Mucosa of stomach (tissue), 1 donor: ENCODE results near the gene SYT14.
"Not testable (repeated sequence)": the region's sequence is repeated elsewhere in the genome, so short reads cannot be mapped to it uniquely, and the experiment has no call there.

ENCODE experiments used
- H3K27me3 ChIP-seq: one replicate; pipeline ENCODE4 v1.7.0; 2013; ENCODE audit warnings: mild to moderate bottlenecking, low read length; ENCODE audit not compliant: control insufficient read depth, insufficient read depth
- H3K36me3 ChIP-seq: one replicate; pipeline ENCODE4 v1.7.0; 2013; ENCODE audit warnings: low read length; ENCODE audit not compliant: control insufficient read depth, insufficient read depth
- H3K4me1 ChIP-seq: one replicate; pipeline ENCODE4 v1.7.0; 2013; ENCODE audit warnings: mild to moderate bottlenecking, low read length; ENCODE audit not compliant: control insufficient read depth, insufficient read depth
- H3K4me3 ChIP-seq: one replicate; pipeline ENCODE4 v1.7.0; 2013; ENCODE audit warnings: low read length
- H3K9ac ChIP-seq: one replicate; pipeline ENCODE4 v1.7.0; 2013; ENCODE audit warnings: mild to moderate bottlenecking, low read length, moderate library complexity
- H3K9me3 ChIP-seq: one replicate; pipeline ENCODE4 v1.7.0; 2013; ENCODE audit warnings: mild to moderate bottlenecking, low read length, moderate library complexity; ENCODE audit not compliant: control insufficient read depth
- donor health status: Pancreatic carcinoma.

Gene SYT14

GRCh38 chr1:210050491-210050890 is 112.5 kb downstream of the SYT14 start:
- not testable (repeated sequence) for H3K27me3 ChIP-seq, H3K4me3 ChIP-seq, H3K9me3 ChIP-seq, H3K9ac ChIP-seq, H3K36me3 ChIP-seq, H3K4me1 ChIP-seq

DNA sequence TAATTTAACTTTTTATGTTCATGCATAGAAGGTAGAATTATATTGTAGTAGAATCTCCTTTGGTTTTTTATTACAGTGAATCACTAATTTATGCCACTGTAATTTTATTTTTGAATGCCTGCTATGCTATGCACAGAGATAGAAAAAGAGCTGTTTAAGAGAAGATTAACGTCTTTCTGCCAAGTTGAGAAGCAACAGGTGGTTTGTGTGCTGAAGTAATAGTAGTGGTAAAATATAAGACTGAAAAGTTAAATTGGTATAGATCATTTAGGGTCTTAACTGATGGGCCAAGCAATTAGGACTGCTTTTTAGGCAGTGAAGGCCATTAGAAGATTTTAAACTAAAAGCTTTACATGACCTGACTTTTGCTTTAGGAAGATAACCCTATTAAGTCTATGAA is 115.1 kb downstream of the SYT14 start:
- Histone ChIP-seq H3K4me3 (no peak overlapping the region), H3K9ac (no peak overlapping the region), H3K36me3 (no peaks in the 10 kb centered on the region), H3K4me1 (no peaks in the 10 kb centered on the region), H3K27me3 (no peaks in the 10 kb centered on the region), H3K9me3 (no peaks in the 10 kb centered on the region)

DNA sequence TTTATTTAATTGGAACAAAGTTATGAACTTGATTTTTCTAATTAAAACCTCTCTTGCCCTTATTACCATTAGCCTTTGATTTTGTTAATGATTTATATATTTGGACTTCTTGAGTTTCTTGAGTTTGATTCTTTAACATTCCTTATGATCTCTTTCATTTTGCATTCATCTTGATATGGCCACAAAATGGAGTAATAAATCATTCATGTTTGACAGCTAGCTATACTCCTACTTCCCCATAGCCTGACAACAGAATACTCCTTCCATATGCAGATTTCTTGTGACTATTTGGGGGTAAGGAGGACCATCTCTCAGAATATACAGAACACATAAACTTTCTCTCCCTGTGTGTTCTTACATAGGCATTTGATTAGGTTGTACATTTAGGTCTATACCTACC is 119.6 kb downstream of the SYT14 start:
- no peaks in the 10 kb centered on the region for H3K9me3 ChIP-seq
- no peak overlapping the region for H3K4me3 ChIP-seq
- H3K4me1 ChIP-seq = no peaks in the 10 kb centered on the region
- no peaks in the 10 kb centered on the region for H3K36me3 ChIP-seq
- no peak overlapping the region for H3K9ac ChIP-seq
- no peaks in the 10 kb centered on the region for H3K27me3 ChIP-seq

- Histone ChIP-seq H3K27me3 (no peaks in the 10 kb centered on the region), H3K4me1 (no peaks in the 10 kb centered on the region), H3K4me3 (no peak overlapping the region), H3K9me3 (no peaks in the 10 kb centered on the region), H3K36me3 (no peaks in the 10 kb centered on the region), H3K9ac (no peak overlapping the region)
Observed at GRCh38 chr1:210061992-210062391, 124.0 kb downstream of the SYT14 start.

GRCh38 chr1:210070531-210070930 is 132.5 kb downstream of the SYT14 start:
- Histone ChIP-seq H3K9ac (no peak overlapping the region), H3K27me3 (no peaks in the 10 kb centered on the region)

GRCh38 chr1:210072129-210072528 is 134.1 kb downstream of the SYT14 start:
- Histone ChIP-seq H3K9me3 (no peaks in the 10 kb centered on the region), H3K9ac (no peak overlapping the region), H3K4me3 (no peak overlapping the region), H3K36me3 (no peaks in the 10 kb centered on the region), H3K27me3 (no peaks in the 10 kb centered on the region), H3K4me1 (no peaks in the 10 kb centered on the region)

More at GRCh38 chr1:210070531-210070930, 132.5 kb downstream of the SYT14 start:
- Histone ChIP-seq H3K4me1 (no peaks in the 10 kb centered on the region), H3K4me3 (no peak overlapping the region), H3K9me3 (no peaks in the 10 kb centered on the region), H3K36me3 (no peaks in the 10 kb centered on the region)

DNA sequence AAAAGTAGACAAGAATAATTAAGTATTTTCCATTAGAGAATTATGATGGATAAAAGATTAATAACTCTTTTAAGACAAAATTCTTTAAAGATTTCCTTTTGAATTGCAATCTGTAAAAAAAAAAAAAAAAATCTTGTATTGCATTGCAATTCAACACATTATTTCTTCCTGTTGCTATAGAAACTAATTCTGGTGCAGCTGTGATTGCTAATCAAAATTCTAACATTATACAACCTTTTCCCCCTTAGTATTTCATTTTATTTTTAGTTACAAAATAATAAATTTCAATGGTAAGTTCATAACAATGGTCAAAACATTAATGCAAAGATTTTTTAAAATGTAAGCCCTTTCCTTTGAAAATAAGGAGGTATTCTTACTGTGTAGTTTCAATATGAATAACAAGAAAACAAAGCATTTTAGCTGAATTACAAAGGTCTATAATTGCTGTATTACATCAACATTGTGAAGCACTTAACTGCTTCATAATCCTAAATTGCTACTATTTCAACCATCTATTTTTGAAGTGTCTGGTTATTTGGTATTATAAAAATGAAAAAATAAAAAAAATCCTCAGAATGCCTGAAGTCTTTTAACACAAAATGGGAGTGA is 135.0 kb downstream of the SYT14 start:
- Histone ChIP-seq H3K9ac (no peak overlapping the region), H3K4me3 (no peak overlapping the region), H3K9me3 (no peaks in the 10 kb centered on the region), H3K36me3 (no peaks in the 10 kb centered on the region), H3K4me1 (no peaks in the 10 kb centered on the region), H3K27me3 (no peaks in the 10 kb centered on the region)

- no peaks in the 10 kb centered on the region for H3K36me3 ChIP-seq
- no peaks in the 10 kb centered on the region for H3K27me3 ChIP-seq
- no peaks in the 10 kb centered on the region for H3K9me3 ChIP-seq
- H3K9ac ChIP-seq = no peak overlapping the region
- H3K4me3 ChIP-seq = no peak overlapping the region
- H3K4me1 ChIP-seq = no peaks in the 10 kb centered on the region
Observed at GRCh38 chr1:210074904-210075303, 136.9 kb downstream of the SYT14 start.

GRCh38 chr1:210076620-210077019 is 138.6 kb downstream of the SYT14 start:
- Histone ChIP-seq H3K9ac (no peak overlapping the region), H3K9me3 (no peaks in the 10 kb centered on the region), H3K27me3 (no peaks in the 10 kb centered on the region), H3K36me3 (no peaks in the 10 kb centered on the region), H3K4me1 (no peaks in the 10 kb centered on the region), H3K4me3 (no peak overlapping the region)

- no peaks in the 10 kb centered on the region for H3K9me3 ChIP-seq
- no peak overlapping the region for H3K4me3 ChIP-seq
- no peak overlapping the region for H3K9ac ChIP-seq
- no peaks in the 10 kb centered on the region for H3K27me3 ChIP-seq
- no peaks in the 10 kb centered on the region for H3K36me3 ChIP-seq
- no peaks in the 10 kb centered on the region for H3K4me1 ChIP-seq
Observed at GRCh38 chr1:210081494-210081893, 143.5 kb downstream of the SYT14 start.

- Histone ChIP-seq H3K9ac (no peak overlapping the region), H3K27me3 (no peaks in the 10 kb centered on the region), H3K9me3 (no peaks in the 10 kb centered on the region), H3K36me3 (no peaks in the 10 kb centered on the region), H3K4me3 (no peak overlapping the region), H3K4me1 (no peaks in the 10 kb centered on the region)
Observed at GRCh38 chr1:210085359-210085758, 147.3 kb downstream of the SYT14 start.

DNA sequence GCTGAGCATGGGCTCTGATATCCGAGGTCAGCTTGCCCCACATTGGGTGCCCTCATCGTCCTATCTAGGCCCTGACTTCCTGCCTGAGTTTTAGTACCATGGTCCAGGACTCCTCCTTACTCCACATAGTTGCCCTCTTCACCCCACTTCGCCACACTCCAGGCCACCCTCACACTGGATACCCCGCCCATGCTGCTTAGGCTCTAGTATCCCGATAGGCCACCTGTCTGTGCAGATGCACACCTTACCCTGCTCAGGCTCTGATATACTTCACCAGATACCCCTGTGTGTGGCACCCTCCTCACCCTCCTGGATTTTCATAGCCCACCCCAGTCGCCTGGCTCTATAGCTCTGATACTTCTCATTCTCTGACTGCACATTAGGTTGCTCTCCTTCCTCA is 149.0 kb downstream of the SYT14 start:
- Histone ChIP-seq H3K9me3 (no peaks in the 10 kb centered on the region), H3K4me3 (no peak overlapping the region), H3K27me3 (no peaks in the 10 kb centered on the region), H3K4me1 (no peaks in the 10 kb centered on the region), H3K9ac (no peak overlapping the region), H3K36me3 (no peaks in the 10 kb centered on the region)

DNA sequence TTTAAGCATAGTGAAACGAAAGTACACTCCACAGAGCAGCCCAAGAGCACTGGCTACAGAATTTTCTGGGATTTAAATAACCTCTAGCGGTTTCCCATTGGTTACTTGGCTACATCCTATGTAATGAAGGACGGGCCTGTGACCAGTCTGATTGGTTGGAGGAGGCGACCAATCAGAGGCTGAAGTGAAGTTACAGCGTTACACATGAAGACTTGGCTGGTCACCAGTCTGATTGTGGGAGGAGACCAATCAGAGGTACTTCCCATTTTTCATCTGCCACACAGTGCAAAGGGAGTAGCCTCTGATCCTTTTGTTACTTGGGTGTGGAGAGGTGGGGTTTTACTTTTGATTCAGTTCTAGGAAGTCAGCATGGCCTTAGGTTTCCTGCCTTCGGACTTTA is 151.8 kb downstream of the SYT14 start:
- Histone ChIP-seq H3K9me3 (no peaks in the 10 kb centered on the region), H3K36me3 (no peaks in the 10 kb centered on the region), H3K4me3 (no peak overlapping the region)

More for the DNA sequence above, 151.8 kb downstream of the SYT14 start:
- Histone ChIP-seq H3K4me1 (no peaks in the 10 kb centered on the region), H3K27me3 (no peaks in the 10 kb centered on the region), H3K9ac (no peak overlapping the region)
